PFSK-1 (cell line): Measurements from ENCODE around the gene ZNF25.

Experiments
- REST ChIP-seq, 2 experiments: IDR thresholded peaks; 2 replicates each; pipeline versions ENCODE4 v1.6.1 to v1.8.0; 2011 to 2012; ENCODE audit warnings: low read depth in 2 of 2, low read length in 2 of 2, control low read depth in 1 of 2, inconsistent platforms in 1 of 2, mild to moderate bottlenecking in 1 of 2, moderate library complexity in 1 of 2; ENCODE audit not compliant: insufficient read depth in 1 of 2
- SIN3A ChIP-seq: IDR thresholded peaks from 2 replicates; pipeline ENCODE4 v1.6.1; 2012; ENCODE audit warnings: mild to moderate bottlenecking, low read length, moderate library complexity, borderline replicate concordance; ENCODE audit not compliant: insufficient read depth

GRCh38 chr10:37991655-37992054 is 15.2 kb upstream of the ZNF25 start:
- TF ChIP-seq REST (IDR thresholded peaks at IDR 0.05; ENCODE audit: insufficient read depth in 1 of 2, low read depth in 2 of 2, low read length in 2 of 2) (no peak), SIN3A (no peak)
